ENCODE data around the gene ODAD3. TPM values are rescaled to one million over a fixed set of nuclear protein-coding genes. Genes with fewer than 3 reads are reported as not detected.
"Not testable (repeated sequence)": the region's sequence is repeated elsewhere in the genome, so short reads cannot be mapped to it uniquely, and the experiment has no call there.

The ODAD3 gene
- polyA plus RNA-seq, 1 donor: 0.79 TPM

- H3K27ac ChIP-seq (ENCODE audit: low read length): no peak within 1 kb of the TSS
- WGBS (ENCODE audit: insufficient coverage, low lambda C conversion rate): no CpG with 5 or more reads among the region's 72 CpGs
- peaks cover 17% of the 10 kb centered on the region for H3K9me3 ChIP-seq (ENCODE audit: control insufficient read depth, low read depth, low read length)
- no peaks in the 10 kb centered on the region for H3K36me3 ChIP-seq (ENCODE audit: control insufficient read depth, insufficient read depth, low read length)
- peaks cover 34% of the 10 kb centered on the region for H3K4me1 ChIP-seq (ENCODE audit: control insufficient read depth, insufficient read depth, low read length)
- peaks cover 81% of the 10 kb centered on the region for H3K27me3 ChIP-seq (ENCODE audit: control insufficient read depth, insufficient read depth, low read length)
- peak in 1 of 2 donors; percentile 38 for DNase-seq
- peak within 1 kb of the TSS; percentile 28 for H3K4me3 ChIP-seq (ENCODE audit: low read length)
These were observed 16.1 kb downstream of the ODAD3 start, which contains the start of gene RGL3 for GRCh38 chr19:11418549-11419506. Gene RGL3, minus strand, starts transcription at chr19:11419314. Its CDS starts 36 bp downstream, at chr19:11419278.

GRCh38 chr19:11418094-11418548 is 16.8 kb downstream of the ODAD3 start:
- H3K27me3 ChIP-seq (ENCODE audit: control insufficient read depth, insufficient read depth, low read length): peaks cover 74% of the 10 kb centered on the region
- DNase-seq: no peak

GRCh38 chr19:11416346-11417052 is 18.4 kb downstream of the ODAD3 start:
- Histone ChIP-seq H3K27me3 (ENCODE audit: control insufficient read depth, insufficient read depth, low read length) (peaks cover 57% of the 10 kb centered on the region), H3K36me3 (ENCODE audit: control insufficient read depth, insufficient read depth, low read length) (no peaks in the 10 kb centered on the region), H3K4me1 (ENCODE audit: control insufficient read depth, insufficient read depth, low read length) (peaks cover 21% of the 10 kb centered on the region), H3K4me3 (ENCODE audit: low read length) (no peak overlapping the region), H3K9me3 (ENCODE audit: control insufficient read depth, low read depth, low read length) (peaks cover 9% of the 10 kb centered on the region), H3K27ac (ENCODE audit: low read length) (no peak overlapping the region)
- DNase-seq: no peak
- WGBS (ENCODE audit: insufficient coverage, low lambda C conversion rate): no CpG with 5 or more reads among the region's 17 CpGs

More at GRCh38 chr19:11418094-11418548, 16.8 kb downstream of the ODAD3 start:
- Histone ChIP-seq H3K36me3 (ENCODE audit: control insufficient read depth, insufficient read depth, low read length) (no peaks in the 10 kb centered on the region), H3K9me3 (ENCODE audit: control insufficient read depth, low read depth, low read length) (peaks cover 17% of the 10 kb centered on the region), H3K4me3 (ENCODE audit: low read length) (no peak overlapping the region), H3K4me1 (ENCODE audit: control insufficient read depth, insufficient read depth, low read length) (peaks cover 34% of the 10 kb centered on the region), H3K27ac (ENCODE audit: low read length) (no peak overlapping the region)
- 0% methylated on average over 2 of the region's 16 CpGs for WGBS (ENCODE audit: insufficient coverage, low lambda C conversion rate)

- no peak overlapping the region for H3K27ac ChIP-seq (ENCODE audit: low read length)
- no peak for DNase-seq
- no peak overlapping the region for H3K4me3 ChIP-seq (ENCODE audit: low read length)
- 100% methylated on average over 1 of the region's 2 CpGs for WGBS (ENCODE audit: insufficient coverage, low lambda C conversion rate)
- peaks cover 7% of the 10 kb centered on the region for H3K9me3 ChIP-seq (ENCODE audit: control insufficient read depth, low read depth, low read length)
- peaks cover 38% of the 10 kb centered on the region for H3K27me3 ChIP-seq (ENCODE audit: control insufficient read depth, insufficient read depth, low read length)
- peaks cover 7% of the 10 kb centered on the region for H3K4me1 ChIP-seq (ENCODE audit: control insufficient read depth, insufficient read depth, low read length)
- no peaks in the 10 kb centered on the region for H3K36me3 ChIP-seq (ENCODE audit: control insufficient read depth, insufficient read depth, low read length)
These were observed 20.4 kb downstream of the ODAD3 start for GRCh38 chr19:11414544-11414943.

GRCh38 chr19:11410682-11411081 is 24.2 kb downstream of the ODAD3 start:
- H3K4me3 ChIP-seq (ENCODE audit: low read length): no peak overlapping the region
- no peak for DNase-seq
- H3K27me3 ChIP-seq (ENCODE audit: control insufficient read depth, insufficient read depth, low read length): peaks cover 9% of the 10 kb centered on the region
- no peaks in the 10 kb centered on the region for H3K36me3 ChIP-seq (ENCODE audit: control insufficient read depth, insufficient read depth, low read length)
- 100% methylated on average over 1 of the region's 8 CpGs for WGBS (ENCODE audit: insufficient coverage, low lambda C conversion rate)
- H3K4me1 ChIP-seq (ENCODE audit: control insufficient read depth, insufficient read depth, low read length): no peaks in the 10 kb centered on the region
- H3K9me3 ChIP-seq (ENCODE audit: control insufficient read depth, low read depth, low read length): no peaks in the 10 kb centered on the region
- H3K27ac ChIP-seq (ENCODE audit: low read length): no peak overlapping the region

- 100% methylated on average over 1 of the region's 4 CpGs for WGBS (ENCODE audit: insufficient coverage, low lambda C conversion rate)
- Histone ChIP-seq H3K4me3 (ENCODE audit: low read length) (no peak overlapping the region), H3K4me1 (ENCODE audit: control insufficient read depth, insufficient read depth, low read length) (no peaks in the 10 kb centered on the region), H3K36me3 (ENCODE audit: control insufficient read depth, insufficient read depth, low read length) (no peaks in the 10 kb centered on the region), H3K9me3 (ENCODE audit: control insufficient read depth, low read depth, low read length) (no peaks in the 10 kb centered on the region), H3K27me3 (ENCODE audit: control insufficient read depth, insufficient read depth, low read length) (peaks cover 9% of the 10 kb centered on the region), H3K27ac (ENCODE audit: low read length) (no peak overlapping the region)
- DNase-seq: no peak
These were observed 26.3 kb downstream of the ODAD3 start for GRCh38 chr19:11408591-11408990.

- H3K27ac ChIP-seq (ENCODE audit: low read length); H3K36me3 ChIP-seq (ENCODE audit: control insufficient read depth, insufficient read depth, low read length); H3K9me3 ChIP-seq (ENCODE audit: control insufficient read depth, low read depth, low read length); H3K4me1 ChIP-seq (ENCODE audit: control insufficient read depth, insufficient read depth, low read length); DNase-seq; H3K4me3 ChIP-seq (ENCODE audit: low read length); H3K27me3 ChIP-seq (ENCODE audit: control insufficient read depth, insufficient read depth, low read length): not testable (repeated sequence)
- WGBS (ENCODE audit: insufficient coverage, low lambda C conversion rate): 100% methylated on average over 1 of the region's 12 CpGs
These were observed 28.2 kb downstream of the ODAD3 start for GRCh38 chr19:11406703-11407236.

GRCh38 chr19:11405846-11406643 is 28.9 kb downstream of the ODAD3 start:
- WGBS (ENCODE audit: insufficient coverage, low lambda C conversion rate): no CpG with 5 or more reads among the region's 44 CpGs
- Histone ChIP-seq H3K4me1 (ENCODE audit: control insufficient read depth, insufficient read depth, low read length) (no peaks in the 10 kb centered on the region), H3K27me3 (ENCODE audit: control insufficient read depth, insufficient read depth, low read length) (peaks cover 9% of the 10 kb centered on the region), H3K27ac (ENCODE audit: low read length) (no peak overlapping the region), H3K9me3 (ENCODE audit: control insufficient read depth, low read depth, low read length) (no peaks in the 10 kb centered on the region), H3K36me3 (ENCODE audit: control insufficient read depth, insufficient read depth, low read length) (no peaks in the 10 kb centered on the region), H3K4me3 (ENCODE audit: low read length) (no peak overlapping the region)
- no peak for DNase-seq

GRCh38 chr19:11404588-11405222 is 30.2 kb downstream of the ODAD3 start:
- Histone ChIP-seq H3K27me3 (ENCODE audit: control insufficient read depth, insufficient read depth, low read length) (peaks cover 9% of the 10 kb centered on the region), H3K27ac (ENCODE audit: low read length) (no peak overlapping the region), H3K9me3 (ENCODE audit: control insufficient read depth, low read depth, low read length) (no peaks in the 10 kb centered on the region), H3K4me3 (ENCODE audit: low read length) (no peak overlapping the region), H3K36me3 (ENCODE audit: control insufficient read depth, insufficient read depth, low read length) (no peaks in the 10 kb centered on the region), H3K4me1 (ENCODE audit: control insufficient read depth, insufficient read depth, low read length) (no peaks in the 10 kb centered on the region)
- DNase-seq: no peak
- 50% methylated on average over 4 of the region's 9 CpGs for WGBS (ENCODE audit: insufficient coverage, low lambda C conversion rate)

Measured in large intestine (tissue), 3 donors.